Femur (tissue), 1 donor: ENCODE measurements around the gene VPS26B.
"Not testable (repeated sequence)": the region's sequence is repeated elsewhere in the genome, so short reads cannot be mapped to it uniquely, and the experiment has no call there.

Experiments
- DNase-seq: peaks from one replicate; pipeline ENCODE4 v3.0.0-alpha.2; 2017

VPS26B gene

GRCh38 chr11:134233729-134234179, 9.3 kb downstream of the VPS26B start:
- DNase-seq: no peak

GRCh38 chr11:134235399-134235798, 10.9 kb downstream of the VPS26B start:
- no peak for DNase-seq

- DNase-seq: no peak
Observed at GRCh38 chr11:134236834-134237556, 12.5 kb downstream of the VPS26B start.

- no peak for DNase-seq
Observed at GRCh38 chr11:134237557-134237922, 13.1 kb downstream of the VPS26B start.

- DNase-seq: no peak
Observed at GRCh38 chr11:134238956-134239355, 14.5 kb downstream of the VPS26B start.

- no peak for DNase-seq
Observed at GRCh38 chr11:134240592-134240991, 16.1 kb downstream of the VPS26B start.

- DNase-seq: no peak
Observed at GRCh38 chr11:134242376-134242775, 17.9 kb downstream of the VPS26B start.

- DNase-seq: no peak
Observed at GRCh38 chr11:134243913-134244312, 19.4 kb downstream of the VPS26B start.

- DNase-seq: no peak
Observed at GRCh38 chr11:134244593-134244992, 20.1 kb downstream of the VPS26B start.

- DNase-seq: no peak
Observed at GRCh38 chr11:134245434-134245833, 21.0 kb downstream of the VPS26B start.

- no peak for DNase-seq
Observed at GRCh38 chr11:134246100-134246499, 21.6 kb downstream of the VPS26B start.

GRCh38 chr11:134246678-134247077, 22.2 kb downstream of the VPS26B start:
- DNase-seq: no peak

- DNase-seq: no peak
Observed at GRCh38 chr11:134248910-134249480, 24.5 kb downstream of the VPS26B start.

GRCh38 chr11:134250246-134250645, 25.8 kb downstream of the VPS26B start:
- no peak for DNase-seq

- DNase-seq: no peak
Observed at GRCh38 chr11:134250675-134251074, 26.2 kb downstream of the VPS26B start.

GRCh38 chr11:134252346-134253187, 28.1 kb downstream of the VPS26B start:
- DNase-seq: peak; percentile 41

GRCh38 chr11:134253188-134253993, 28.9 kb downstream of the VPS26B start, which contains the start of the genes ACAD8 and THYN1:
TSS of gene ACAD8 (plus strand) at chr11:134253568. CDS start at chr11:134253601, 33 bp downstream.
TSS of gene THYN1 (minus strand) at chr11:134253352. CDS start at chr11:134252882, 470 bp downstream.
- DNase-seq: peak; percentile 97

GRCh38 chr11:134254433-134255183, 30.1 kb downstream of the VPS26B start:
- DNase-seq: no peak

- not testable (repeated sequence) for DNase-seq
Observed at GRCh38 chr11:134255184-134255561, 30.7 kb downstream of the VPS26B start.

GRCh38 chr11:134257101-134257500, 32.6 kb downstream of the VPS26B start:
- no peak for DNase-seq

- no peak for DNase-seq
Observed at GRCh38 chr11:134258577-134258976, 34.1 kb downstream of the VPS26B start.

GRCh38 chr11:134260503-134260902, 36.0 kb downstream of the VPS26B start:
- DNase-seq: no peak
